HG03097 (cell line): ENCODE data around the gene MRPS35.
A peak's percentile ranks its signal among the peaks of the same experiment; 100 is the strongest.
"Not testable (repeated sequence)": the region's sequence is repeated elsewhere in the genome, so short reads cannot be mapped to it uniquely, and the experiment has no call there.

Experiments used
- ATAC-seq: cut with Tn5 transposase; IDR thresholded peaks from one replicate; pipeline ENCODE4 v1.9.1; 2021; ENCODE audit not compliant: unreplicated experiment, low FRiP score

Gene MRPS35

GRCh38 chr12:27707216-27707615 lies 3.4 kb upstream of the MRPS35 start:
- no peak for ATAC-seq

GRCh38 chr12:27709212-27709931 lies 1.3 kb upstream of the MRPS35 start:
- no peak for ATAC-seq

- ATAC-seq = peak; percentile 27
Observed at GRCh38 chr12:27709932-27710591, 570 bp upstream of the MRPS35 start.

- ATAC-seq = no peak
Observed at GRCh38 chr12:27711317-27711682, 668 bp downstream of the MRPS35 start.

GRCh38 chr12:27711967-27712366 lies 1.3 kb downstream of the MRPS35 start:
- no peak for ATAC-seq

GRCh38 chr12:27723212-27723611 lies 12.6 kb downstream of the MRPS35 start:
- no peak for ATAC-seq

GRCh38 chr12:27730097-27730588 lies 19.5 kb downstream of the MRPS35 start:
- ATAC-seq = no peak

- ATAC-seq = no peak
Observed at GRCh38 chr12:27732281-27732680, 21.6 kb downstream of the MRPS35 start.

- ATAC-seq = no peak
Observed at GRCh38 chr12:27733052-27733656, 22.5 kb downstream of the MRPS35 start.

GRCh38 chr12:27733791-27734190 lies 23.2 kb downstream of the MRPS35 start:
- no peak for ATAC-seq

GRCh38 chr12:27734321-27734720 lies 23.7 kb downstream of the MRPS35 start:
- not testable (repeated sequence) for ATAC-seq

GRCh38 chr12:27743601-27744000 lies 33.0 kb downstream of the MRPS35 start:
- ATAC-seq = no peak

- not testable (repeated sequence) for ATAC-seq
Observed at GRCh38 chr12:27745734-27746133, 35.1 kb downstream of the MRPS35 start.

- no peak for ATAC-seq
Observed at GRCh38 chr12:27747111-27747820, 36.6 kb downstream of the MRPS35 start.

GRCh38 chr12:27751386-27752047 lies 40.9 kb downstream of the MRPS35 start:
- no peak for ATAC-seq

GRCh38 chr12:27754795-27755194 lies 44.2 kb downstream of the MRPS35 start:
- no peak for ATAC-seq

- no peak for ATAC-seq
Observed at GRCh38 chr12:27756670-27757195, 46.1 kb downstream of the MRPS35 start.

GRCh38 chr12:27762757-27763156 lies 52.1 kb downstream of the MRPS35 start:
- ATAC-seq = no peak

GRCh38 chr12:27766587-27766986 lies 56.0 kb downstream of the MRPS35 start:
- no peak for ATAC-seq

- no peak for ATAC-seq
Observed at GRCh38 chr12:27769142-27769673, 58.6 kb downstream of the MRPS35 start.
